NCI-H510A treated with DMSO at 0.1 percent for 48 hours (cell line): ENCODE data around the gene SMIM15.
"Not testable (repeated sequence)": the region's sequence is repeated elsewhere in the genome, so short reads cannot be mapped to it uniquely, and the experiment has no call there.

Experiments
- DNase-seq: peaks from one replicate; lab custom pipeline; 2025; lab: John Stamatoyannopoulos, UW

SMIM15 gene, protein sequence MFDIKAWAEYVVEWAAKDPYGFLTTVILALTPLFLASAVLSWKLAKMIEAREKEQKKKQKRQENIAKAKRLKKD

DNA sequence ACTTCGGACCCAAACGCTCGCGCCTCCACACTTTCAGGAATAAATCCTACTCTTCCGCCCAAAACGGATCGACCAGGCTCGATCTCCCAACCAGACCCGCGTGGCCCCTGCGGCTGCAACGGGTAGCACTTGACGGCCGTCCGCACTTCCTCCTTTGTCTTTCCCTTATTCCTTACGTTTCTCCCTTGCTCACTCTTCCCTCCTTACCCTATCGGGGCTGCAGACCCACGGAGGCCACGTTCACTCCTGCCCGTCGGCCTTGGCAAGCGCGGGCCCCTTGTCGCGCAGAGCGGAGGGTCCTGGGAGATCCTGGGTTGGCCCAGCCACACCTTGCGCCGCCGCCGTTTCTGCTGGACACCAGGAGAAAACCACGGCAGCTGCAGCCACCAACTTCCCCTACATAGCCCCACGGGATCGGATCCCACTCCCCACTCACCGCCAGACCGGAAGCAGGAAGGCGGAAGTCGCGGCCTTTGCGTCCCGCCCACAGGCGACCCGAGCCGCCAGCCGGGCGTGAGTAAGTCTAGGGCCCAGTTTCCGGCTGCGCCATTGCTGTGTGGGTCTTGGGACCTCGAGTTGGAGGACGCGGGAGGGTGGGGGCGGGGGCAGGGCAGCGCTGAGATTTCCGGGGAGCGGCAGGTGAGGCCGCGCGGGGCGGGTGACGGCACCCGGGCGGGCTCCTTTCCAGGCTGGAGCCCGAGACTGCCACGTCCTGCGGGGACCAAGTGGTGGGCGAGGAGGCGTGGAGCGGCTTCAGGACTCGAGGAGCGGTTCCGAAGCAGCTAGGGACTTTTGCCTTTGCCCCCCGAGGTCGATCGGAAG is at the start of gene SMIM15:
SMIM15 (minus strand) TSS at position 459 of the 822 bp plus-strand sequence. CDS start 2,297 bp downstream, outside the sequence.
- DNase-seq: peak; percentile 61

GRCh38 chr5:61207884-61208283 is 45.6 kb upstream of the SMIM15 start:
- DNase-seq: no peak

- no peak for DNase-seq
These were observed 42.7 kb upstream of the SMIM15 start for GRCh38 chr5:61205013-61205412.

DNA sequence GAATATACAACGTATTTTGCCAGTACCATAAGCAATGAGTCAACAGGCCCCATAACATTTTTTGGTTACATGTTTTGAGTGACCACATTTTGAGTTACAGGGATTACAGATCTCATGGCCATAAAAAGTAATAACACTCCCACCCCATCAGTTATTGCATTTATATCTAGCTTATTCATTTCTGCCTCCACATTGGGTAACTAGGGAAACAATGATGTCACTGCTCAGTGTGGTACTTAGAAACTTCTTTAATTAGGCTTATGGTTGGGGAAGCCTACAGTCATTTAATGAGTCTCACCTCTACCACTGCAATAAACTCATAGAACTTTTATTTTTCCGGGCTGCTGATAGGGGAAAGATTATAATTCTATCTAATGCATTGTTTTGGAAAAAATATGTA is 39.9 kb upstream of the SMIM15 start:
- DNase-seq: no peak

GRCh38 chr5:61200582-61201155 is 38.4 kb upstream of the SMIM15 start:
- DNase-seq: no peak

DNA sequence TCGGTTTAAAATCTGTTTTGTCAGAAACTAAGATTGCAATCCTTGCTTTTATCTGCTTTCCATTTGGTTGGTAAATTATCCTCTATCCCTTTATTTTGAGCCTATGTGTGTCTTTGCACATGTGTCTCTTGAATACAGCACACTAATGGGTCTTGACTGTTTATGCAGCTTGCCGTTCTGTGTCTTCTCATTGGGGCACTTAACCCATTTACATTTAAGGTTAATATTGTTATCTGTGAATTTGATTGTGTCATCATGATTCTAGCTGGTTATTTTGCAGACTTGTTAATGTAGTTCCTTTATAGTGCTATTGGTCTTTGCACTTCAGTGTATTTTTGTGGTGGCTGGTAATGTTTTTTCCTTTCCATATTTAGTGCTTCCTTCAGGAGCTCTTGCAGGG is 36.3 kb upstream of the SMIM15 start:
- DNase-seq: no peak

DNA sequence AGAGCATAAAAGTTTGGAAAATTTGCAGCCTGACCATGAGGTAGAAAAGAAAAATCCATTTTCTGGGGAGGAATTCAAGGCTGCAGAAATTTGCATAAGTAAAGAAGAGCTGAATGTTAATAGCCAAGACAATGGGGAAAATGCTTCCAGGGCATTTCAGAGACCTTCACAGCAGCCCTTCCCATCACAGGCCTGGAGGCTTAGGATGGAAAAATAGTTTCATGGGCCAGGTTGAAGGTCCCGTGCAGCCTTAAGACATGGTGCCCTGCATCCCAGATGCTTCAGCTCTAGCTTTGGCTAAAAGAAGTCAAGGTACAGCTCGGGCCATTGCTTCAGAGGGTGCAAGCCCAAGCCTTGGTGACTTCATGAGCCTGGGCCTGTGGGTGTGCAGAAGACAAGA is 25.6 kb upstream of the SMIM15 start:
- DNase-seq: not testable (repeated sequence)

- DNase-seq: not testable (repeated sequence)
These were observed 25.1 kb upstream of the SMIM15 start for GRCh38 chr5:61187352-61187751.

DNA sequence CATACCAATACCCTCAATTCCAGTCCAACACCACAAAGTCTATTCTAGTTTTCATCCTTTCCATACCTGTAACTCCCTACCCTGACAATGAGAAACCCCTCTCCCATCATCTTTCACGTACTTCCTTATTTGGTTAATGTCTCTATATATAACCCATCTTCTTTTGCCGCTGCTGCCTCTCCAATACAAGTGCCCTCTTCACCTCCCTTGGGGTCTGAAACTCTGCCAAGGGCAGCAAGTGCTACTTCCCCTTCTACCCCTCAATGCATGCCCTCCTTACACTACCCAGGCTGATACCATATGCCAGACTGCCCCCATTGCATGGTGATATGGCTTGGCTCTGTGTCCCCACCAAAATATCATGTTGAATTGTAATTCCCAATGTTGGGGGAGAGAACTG is 24.4 kb upstream of the SMIM15 start:
- no peak for DNase-seq

DNA sequence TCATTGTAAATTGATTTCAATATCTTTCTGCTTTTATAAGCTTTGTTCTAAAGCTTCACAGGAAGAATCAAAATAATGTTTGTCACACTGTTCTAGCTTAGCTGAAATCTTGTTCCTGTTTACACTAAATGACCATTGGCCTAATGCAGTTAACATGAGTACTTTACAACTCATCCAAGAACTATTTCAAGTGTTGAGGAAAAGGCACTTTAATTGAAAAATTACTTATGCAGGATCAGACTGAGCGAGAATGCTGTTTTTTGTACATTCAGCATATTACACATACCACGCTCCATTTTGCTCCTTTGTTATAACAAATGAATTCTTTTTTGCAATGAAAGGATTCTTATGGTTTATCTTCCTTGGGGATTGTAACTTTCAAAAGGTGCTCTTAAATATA is 22.4 kb upstream of the SMIM15 start:
- DNase-seq: no peak

- no peak for DNase-seq
These were observed 21.3 kb upstream of the SMIM15 start for GRCh38 chr5:61183538-61183937.

GRCh38 chr5:61182449-61182848 is 20.2 kb upstream of the SMIM15 start:
- DNase-seq: no peak

- no peak for DNase-seq
These were observed 18.6 kb upstream of the SMIM15 start for GRCh38 chr5:61180886-61181285.

DNA sequence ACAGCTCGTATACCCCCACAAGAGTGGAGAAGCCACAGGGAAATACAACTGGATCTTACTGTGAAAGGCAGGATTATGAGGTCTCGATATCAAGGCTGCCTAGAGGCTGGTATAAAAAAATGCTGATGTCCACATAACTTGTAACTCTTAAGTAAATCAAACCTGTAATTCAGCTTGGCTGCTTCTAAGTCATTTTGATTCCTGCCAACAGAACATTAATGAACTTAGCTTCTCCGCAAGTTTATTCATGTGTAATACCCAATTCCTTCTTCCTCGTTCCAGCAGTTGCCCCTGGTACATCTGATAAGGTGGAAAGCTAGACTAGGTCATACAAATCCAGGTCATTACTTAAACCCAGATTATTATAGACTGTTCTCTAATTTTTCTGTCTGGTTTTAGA is 16.4 kb upstream of the SMIM15 start:
- DNase-seq: no peak

- no peak for DNase-seq
These were observed 15.4 kb upstream of the SMIM15 start for GRCh38 chr5:61177716-61178115.

DNA sequence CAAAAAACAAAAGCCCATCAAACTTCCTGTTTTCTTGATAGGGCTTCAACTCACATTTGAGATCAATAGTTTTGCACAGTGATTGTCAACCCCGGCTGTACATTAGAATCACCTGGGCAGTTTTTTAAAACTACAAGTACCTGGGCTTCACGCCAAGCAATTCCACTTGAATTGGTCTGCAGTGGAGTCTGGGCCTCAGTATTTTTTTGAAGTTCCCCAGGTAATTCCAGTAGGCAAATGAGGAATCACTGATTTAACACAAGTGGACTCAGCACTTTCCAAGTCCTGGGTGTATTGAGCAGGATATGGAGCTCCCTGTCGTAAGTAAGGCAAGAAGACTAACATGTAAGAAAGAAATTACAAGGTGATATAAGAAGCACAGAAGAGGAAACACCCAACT is 14.8 kb upstream of the SMIM15 start:
- no peak for DNase-seq

DNA sequence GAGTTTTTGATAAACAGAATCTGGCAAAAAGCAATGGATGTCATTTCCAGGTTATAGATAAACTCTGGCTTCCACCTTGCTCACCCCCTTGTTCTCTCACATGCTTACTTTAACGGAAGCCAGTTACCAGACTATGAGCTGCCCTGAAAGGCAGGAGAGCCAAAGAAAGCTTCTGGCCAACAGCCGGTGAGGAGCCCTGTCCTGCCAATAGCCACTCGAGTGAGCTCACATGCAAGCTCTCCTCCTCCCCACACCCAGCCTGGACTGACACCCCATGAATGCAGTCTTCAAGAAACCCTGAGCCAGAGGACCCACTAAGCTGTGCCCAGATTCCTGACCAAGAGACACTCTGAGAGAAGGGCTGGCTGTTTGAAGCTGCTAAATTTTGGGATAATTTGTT is 14.4 kb upstream of the SMIM15 start:
- no peak for DNase-seq

DNA sequence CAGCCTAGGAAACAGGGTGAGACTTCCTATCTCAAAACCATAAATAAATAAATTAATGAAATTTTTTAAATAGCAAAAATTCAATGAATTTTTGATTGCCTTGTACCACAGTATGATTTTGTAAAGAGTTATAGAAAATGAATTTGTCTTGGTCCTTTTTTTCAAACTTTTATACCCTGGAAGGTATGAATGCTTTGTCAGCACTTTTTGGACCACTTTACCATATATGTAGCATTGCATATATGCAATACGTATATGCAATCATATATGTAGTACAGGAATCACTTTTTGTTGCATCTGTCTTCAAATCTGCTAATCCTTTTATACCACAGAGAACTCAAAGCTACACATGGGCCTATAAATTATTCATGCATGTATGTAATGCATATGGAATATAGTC is 9.2 kb upstream of the SMIM15 start:
- DNase-seq: no peak

GRCh38 chr5:61168951-61169350 is 6.7 kb upstream of the SMIM15 start:
- DNase-seq: no peak

GRCh38 chr5:61167382-61167781 is 5.1 kb upstream of the SMIM15 start:
- no peak for DNase-seq

DNA sequence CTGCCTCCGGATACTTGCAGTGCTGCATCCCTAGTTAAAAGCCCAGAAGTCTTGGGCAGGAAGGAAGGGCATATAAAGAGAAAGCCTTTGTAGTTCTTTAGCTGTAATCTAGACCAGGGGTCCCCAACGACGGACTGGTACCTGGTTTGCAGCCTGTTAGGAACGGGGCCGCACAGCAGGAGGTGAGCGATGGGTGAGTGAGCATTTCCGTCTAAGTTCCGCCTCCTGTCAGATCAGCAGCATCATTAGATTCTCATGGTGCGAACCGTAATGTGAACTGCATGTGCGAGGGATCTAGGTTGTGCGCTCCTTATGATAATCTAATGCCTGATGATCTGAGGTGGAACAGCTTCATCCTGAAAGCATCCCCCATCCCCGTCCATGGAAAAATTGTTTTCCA is 1.6 kb upstream of the SMIM15 start:
- DNase-seq: no peak

- peak; percentile 28 for DNase-seq
These were observed 732 bp upstream of the SMIM15 start for GRCh38 chr5:61162832-61163567.

DNA sequence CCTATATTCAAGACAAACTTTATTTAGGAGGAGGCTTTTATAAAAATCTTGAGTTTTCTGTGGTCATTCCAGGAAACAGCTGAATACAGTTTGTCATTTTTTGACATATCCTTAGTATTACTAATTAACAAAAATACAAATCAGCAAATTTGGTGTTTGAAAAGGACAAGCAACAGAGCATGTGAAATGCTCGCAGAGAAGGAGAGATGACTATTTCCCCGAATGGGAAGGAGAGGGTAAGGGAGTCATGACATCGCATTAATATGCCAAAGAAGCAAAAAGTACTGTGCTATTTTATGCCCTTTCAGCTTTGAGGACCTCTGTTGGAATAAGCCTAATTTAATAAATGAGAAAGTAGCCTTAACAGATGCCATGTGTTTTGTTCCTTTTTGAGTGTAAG is 1.8 kb downstream of the SMIM15 start:
- no peak for DNase-seq
